Astrocyte of the cerebellum (primary cell): ENCODE measurements around the gene NBL1.
"Not testable (repeated sequence)": the region's sequence is repeated elsewhere in the genome, so short reads cannot be mapped to it uniquely, and the experiment has no call there.

Experiments
- DNase-seq: peaks from one replicate; pipeline ENCODE4 v3.0.0-alpha.2; 2011; ENCODE audit warnings: low read depth
- H3K4me3 ChIP-seq: 2 replicates; pipeline ENCODE4 v1.5.1; 2011; ENCODE audit warnings: mild to moderate bottlenecking, low read depth, low read length, moderate library complexity
- CTCF ChIP-seq: IDR thresholded peaks from 2 replicates; pipeline ENCODE4 v1.5.1; 2012; ENCODE audit warnings: low read length, low read depth, moderate library complexity, mild to moderate bottlenecking; ENCODE audit errors: missing control alignments
- in situ Hi-C: cut with HindIII; loops from 2 replicates; pipeline ENCODE4 v1.10.0; 2017; ENCODE audit warnings: low sequenced_read_pairs

NBL1 gene

GRCh38 chr1:19621274-19621950 lies 22.7 kb upstream of the NBL1 start:
- no peak for TF ChIP-seq CTCF

GRCh38 chr1:19622204-19622603 lies 21.9 kb upstream of the NBL1 start:
- in situ Hi-C loops: no loop called here
- no peak for TF ChIP-seq CTCF

More at GRCh38 chr1:19621274-19621950, 22.7 kb upstream of the NBL1 start:
- no peak for DNase-seq
- in situ Hi-C loops: no loop called here
- H3K4me3 ChIP-seq: no peak overlapping the region

GRCh38 chr1:19623523-19623922 lies 20.6 kb upstream of the NBL1 start:
- DNase-seq: no peak
- no peak overlapping the region for H3K4me3 ChIP-seq
- in situ Hi-C loops: no loop called here
- TF ChIP-seq CTCF: no peak

More at GRCh38 chr1:19622204-19622603, 21.9 kb upstream of the NBL1 start:
- no peak for DNase-seq
- H3K4me3 ChIP-seq: no peak overlapping the region

GRCh38 chr1:19625291-19625937 lies 18.7 kb upstream of the NBL1 start:
- H3K4me3 ChIP-seq: no peak overlapping the region
- in situ Hi-C loops: loop anchor here (5.0 kb wide), 2 partner anchors 43 to 228 kb away; no protein-coding TSS in a partner anchor
- TF ChIP-seq CTCF: no peak
- DNase-seq: no peak

- DNase-seq: no peak
- no peak for TF ChIP-seq CTCF
- in situ Hi-C loops: loop anchor here (5.0 kb wide), 2 partner anchors 47 to 232 kb away; no protein-coding TSS in a partner anchor
These were observed 15.2 kb upstream of the NBL1 start for GRCh38 chr1:19628879-19629278.

GRCh38 chr1:19629357-19629756 lies 14.8 kb upstream of the NBL1 start:
- in situ Hi-C loops: loop anchor here (5.0 kb wide), 2 partner anchors 47 to 232 kb away; no protein-coding TSS in a partner anchor
- TF ChIP-seq CTCF: no peak

More at GRCh38 chr1:19628879-19629278, 15.2 kb upstream of the NBL1 start:
- no peak overlapping the region for H3K4me3 ChIP-seq

GRCh38 chr1:19630192-19630591 lies 13.9 kb upstream of the NBL1 start:
- in situ Hi-C loops: loop anchor here (10.0 kb wide), 1 partner anchor 145 kb away; the partner anchor contains the start of gene CAPZB
- not testable (repeated sequence) for H3K4me3 ChIP-seq, DNase-seq

More at GRCh38 chr1:19629357-19629756, 14.8 kb upstream of the NBL1 start:
- DNase-seq: no peak
- no peak overlapping the region for H3K4me3 ChIP-seq
